NCI-H1436 (cell line): ENCODE measurements around the gene OVCA2.
A peak's percentile ranks its signal among the peaks of the same experiment; 100 is the strongest.

ENCODE experiments used
- DNase-seq: peaks from one replicate; lab custom pipeline; 2025; lab: John Stamatoyannopoulos, UW

The OVCA2 gene

GRCh38 chr17:2013994-2014317 is 27.9 kb upstream of the OVCA2 start:
- no peak for DNase-seq

DNA sequence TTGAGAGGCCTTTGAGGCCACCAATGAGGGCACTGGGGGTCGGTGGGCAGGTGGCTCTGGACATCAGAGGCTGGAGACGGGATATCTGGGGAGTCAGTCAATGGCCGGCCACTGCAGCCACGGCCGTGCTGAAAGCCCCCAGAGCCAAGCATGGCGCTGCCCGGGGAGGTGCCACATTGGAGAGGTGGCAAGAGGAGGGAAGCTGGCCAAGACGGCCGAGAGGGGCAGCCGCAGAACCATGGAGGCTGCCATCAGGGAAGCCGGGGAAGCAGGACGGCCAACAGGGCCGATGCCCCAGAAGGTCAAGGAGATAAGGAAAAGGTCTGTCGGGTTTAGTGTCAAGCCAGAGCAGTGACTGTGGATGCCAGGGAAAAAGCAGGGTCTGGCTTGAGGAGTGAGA is 26.5 kb upstream of the OVCA2 start:
- no peak for DNase-seq

GRCh38 chr17:2016494-2016893 is 25.3 kb upstream of the OVCA2 start:
- no peak for DNase-seq

DNA sequence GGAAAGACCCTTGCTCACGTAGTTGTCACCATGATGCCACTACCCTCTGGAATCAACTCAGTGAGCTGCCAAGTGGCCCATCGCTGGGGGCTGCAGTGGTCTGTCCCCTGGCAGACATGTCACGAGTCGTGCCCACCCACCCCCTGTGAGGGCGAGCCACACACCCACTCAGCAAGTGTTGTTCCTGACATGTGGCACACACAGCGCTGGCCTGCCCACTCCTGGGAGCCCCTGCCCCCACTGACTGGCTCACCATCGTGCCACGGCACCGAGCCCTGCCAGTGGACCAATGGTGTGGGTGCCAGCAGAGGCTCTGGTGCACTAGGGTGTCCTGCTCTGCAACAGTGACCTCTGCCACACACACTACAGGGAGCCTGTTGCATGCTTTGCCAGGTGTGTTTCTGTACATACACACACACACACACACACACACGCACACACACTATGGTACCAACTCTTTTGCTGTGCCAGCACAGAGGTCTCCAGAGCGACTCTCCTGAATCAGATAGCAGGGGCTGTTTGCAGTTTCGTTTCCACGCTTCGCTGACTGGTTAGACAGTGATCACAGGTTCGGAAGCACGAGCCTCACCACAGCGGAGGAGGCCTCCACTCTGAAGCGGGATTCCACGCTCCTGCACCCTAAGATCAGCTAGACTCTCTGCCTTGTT is 24.4 kb upstream of the OVCA2 start:
- no peak for DNase-seq

GRCh38 chr17:2018716-2019510 is 22.9 kb upstream of the OVCA2 start:
- DNase-seq = no peak

DNA sequence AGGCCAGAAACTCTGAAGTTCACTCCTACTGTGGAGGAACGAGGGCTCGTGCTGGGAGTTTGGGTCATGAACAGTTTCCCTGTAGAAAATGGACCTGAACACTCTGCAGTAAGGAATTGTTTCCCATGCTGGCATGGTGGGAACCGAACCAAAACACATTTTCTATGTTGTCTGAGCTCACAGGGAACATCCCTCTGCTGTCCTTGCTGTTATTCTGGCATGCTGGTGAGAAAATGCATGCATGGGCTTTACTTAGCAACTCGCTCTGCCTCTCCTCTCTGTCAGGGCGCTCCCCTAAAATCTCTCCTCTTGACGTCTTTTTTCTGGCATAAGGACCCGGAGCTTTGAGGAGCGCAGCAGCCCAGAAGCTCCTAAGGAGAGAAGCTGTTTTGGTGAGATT is 22.1 kb upstream of the OVCA2 start:
- DNase-seq = no peak

- no peak for DNase-seq
Observed at GRCh38 chr17:2020721-2021120, 21.1 kb upstream of the OVCA2 start.

GRCh38 chr17:2022647-2023240 is 19.1 kb upstream of the OVCA2 start:
- DNase-seq = no peak

DNA sequence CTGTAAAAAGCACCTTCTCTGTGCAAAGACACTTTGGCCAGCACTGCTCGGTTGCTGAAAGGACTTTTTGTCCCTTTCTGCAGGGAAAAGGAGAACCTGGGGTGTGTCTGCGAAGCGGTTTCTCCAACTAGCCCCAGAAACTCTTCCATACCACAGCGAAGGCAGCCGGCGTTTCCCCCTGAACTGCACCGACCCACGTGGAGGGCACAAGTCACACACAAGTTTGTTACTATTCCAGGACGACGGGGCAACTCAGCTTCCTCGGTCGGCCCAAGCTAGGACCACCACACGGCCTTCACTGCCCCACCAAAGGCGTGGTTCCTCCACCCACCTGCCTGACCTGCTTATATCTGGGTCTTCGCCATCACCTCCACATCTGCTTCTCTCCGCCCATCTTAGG is 18.6 kb upstream of the OVCA2 start:
- DNase-seq = no peak

DNA sequence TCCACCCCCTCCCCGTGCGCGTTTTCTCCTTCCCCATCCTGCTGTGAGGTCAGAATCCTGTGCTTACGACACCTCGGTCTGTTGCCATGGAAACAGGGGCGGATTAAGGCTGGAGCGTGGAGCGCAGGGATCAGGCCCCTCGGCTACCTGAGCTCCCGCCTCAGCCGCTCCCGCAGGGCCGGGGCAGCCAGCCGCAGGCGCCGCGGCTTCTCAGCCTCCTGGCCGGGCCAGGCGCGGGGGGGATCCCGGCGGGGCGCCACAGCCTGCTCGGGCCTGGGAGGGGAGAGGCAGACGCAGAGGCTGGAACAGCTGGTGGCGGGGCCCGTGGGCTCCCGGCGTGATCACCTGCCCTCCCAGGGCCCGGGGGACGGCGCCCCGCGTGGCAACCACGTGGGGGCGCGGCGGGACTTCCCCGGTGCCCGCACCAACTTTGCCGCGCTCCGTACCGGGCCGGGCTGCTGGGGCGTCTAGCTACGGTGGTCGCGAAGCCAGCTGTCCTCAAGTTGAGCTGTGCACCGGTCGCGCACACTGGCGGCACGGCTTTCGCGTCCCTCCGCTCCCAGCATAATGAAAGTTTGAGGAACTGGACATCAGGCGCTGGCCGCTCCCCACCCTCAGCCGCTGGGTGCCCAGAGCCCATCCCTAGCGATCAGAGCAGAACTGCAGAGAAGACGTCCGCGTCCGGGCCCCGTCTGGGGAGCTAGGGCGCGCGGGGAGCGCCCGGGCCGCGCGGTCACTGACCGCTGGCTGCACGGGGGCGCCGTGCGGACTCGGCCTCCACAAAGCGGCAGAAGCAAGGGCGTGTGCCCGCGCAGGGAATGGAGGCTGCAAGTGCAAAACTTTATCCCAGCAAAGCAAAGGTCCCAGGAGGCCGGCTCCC is 17.9 kb upstream of the OVCA2 start:
- peak; percentile 36 for DNase-seq

DNA sequence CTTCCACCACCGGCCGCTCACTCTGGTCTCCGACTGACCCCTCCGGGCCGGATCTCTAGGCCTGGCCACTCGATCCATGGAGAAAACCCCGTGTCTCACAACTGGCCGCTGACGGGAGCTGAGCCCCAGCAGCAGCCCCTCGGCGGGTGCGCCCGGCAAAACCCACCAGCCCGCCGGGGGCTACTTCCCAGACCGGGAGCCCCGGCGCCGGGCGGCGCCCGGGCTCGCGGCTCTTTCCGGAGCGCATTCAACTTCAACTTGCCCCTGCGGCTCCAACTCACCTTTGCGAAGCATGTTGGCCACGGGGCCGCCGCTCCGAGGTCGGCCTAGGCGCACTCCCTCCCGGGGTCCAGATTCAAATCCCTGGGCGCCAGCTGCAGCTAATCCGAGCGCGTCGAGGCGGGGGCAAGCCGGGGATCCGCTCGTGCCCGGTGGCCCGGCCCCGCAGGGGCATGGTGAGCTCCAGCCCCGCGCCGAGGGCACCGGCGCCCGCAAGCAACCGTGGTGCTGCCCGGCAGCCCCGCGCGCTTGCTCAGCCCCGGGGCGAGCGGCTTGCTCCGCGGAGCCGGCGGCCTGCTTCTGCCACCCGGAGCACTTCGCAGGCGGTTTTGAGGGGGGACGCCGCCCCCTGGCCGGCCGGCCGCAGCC is 17.1 kb upstream of the OVCA2 start:
- no peak for DNase-seq

GRCh38 chr17:2025220-2025621 is 16.6 kb upstream of the OVCA2 start, which contains the start of gene RTN4RL1:
Gene RTN4RL1 (minus strand): TSS chr17:2025334. CDS start chr17:2024865, 469 bp downstream.
- peak; percentile 88 for DNase-seq

GRCh38 chr17:2025622-2026309 is 16.1 kb upstream of the OVCA2 start:
- peak; percentile 56 for DNase-seq

GRCh38 chr17:2027528-2028233 is 14.1 kb upstream of the OVCA2 start:
- no peak for DNase-seq

- DNase-seq = no peak
Observed at GRCh38 chr17:2028234-2028614, 13.6 kb upstream of the OVCA2 start.

DNA sequence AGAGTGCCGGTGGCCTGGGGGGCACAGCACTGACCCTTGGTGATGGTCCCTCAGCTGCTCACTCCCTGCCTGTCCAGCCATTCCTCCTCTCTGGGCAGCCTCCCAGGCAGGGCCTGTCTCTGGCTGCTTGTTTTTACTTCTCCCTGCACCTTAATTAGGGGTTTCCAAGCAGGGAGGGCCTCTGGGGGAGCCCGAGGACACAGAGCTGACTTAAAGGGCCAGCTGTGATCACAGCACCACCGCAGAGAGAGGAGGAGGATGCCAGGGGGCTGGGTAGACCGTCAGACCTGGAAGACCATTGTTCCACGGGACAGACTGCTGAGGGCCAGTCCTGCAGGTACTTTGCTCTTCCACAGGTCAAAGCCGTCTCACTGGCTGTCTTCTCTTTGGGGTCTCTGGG is 13.1 kb upstream of the OVCA2 start:
- DNase-seq = no peak

DNA sequence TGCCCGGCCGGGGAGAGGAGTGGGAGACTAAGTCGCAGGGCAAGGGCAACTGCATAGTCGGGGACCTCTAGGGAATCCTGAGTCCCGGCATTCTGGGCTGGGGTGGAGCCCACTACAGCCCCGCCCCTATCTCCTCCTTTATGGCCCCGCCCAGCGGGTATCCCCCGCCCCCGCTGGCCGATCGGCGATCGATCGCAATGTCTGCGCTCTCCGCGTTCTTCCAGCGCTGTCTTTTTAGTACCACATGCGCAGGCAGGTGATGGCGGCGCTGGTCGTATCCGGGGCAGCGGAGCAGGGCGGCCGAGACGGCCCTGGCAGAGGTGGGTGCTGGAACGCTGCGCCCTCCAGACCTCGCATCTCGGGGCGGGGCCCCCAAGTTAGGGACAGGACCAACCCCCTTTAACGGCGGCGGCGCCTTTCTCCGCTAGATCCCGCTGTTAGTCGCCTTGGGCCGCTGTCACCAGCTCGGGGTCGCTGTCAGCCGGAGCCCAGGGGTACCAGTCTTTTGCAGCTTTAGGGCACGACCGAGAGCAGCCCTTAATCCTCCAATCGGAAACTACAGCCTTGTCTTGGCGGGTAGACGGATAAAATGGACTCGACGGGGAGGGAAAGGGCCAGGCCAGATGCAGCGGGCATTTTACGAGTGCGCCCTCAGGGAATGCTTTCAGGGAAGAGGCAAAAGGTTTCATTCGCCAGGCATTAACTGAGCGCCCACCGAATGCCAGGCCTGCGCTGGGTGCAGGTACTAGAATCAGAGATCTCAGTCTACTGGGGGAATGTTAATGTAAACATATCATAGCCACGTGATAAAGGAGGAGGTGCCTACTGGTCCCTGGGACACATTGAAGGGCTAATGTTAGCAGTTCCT is 11.7 kb upstream of the OVCA2 start, which contains the start of gene DPH1:
Gene DPH1 (plus strand): TSS at position 243 of the 868 bp plus-strand sequence. CDS start 17 bp downstream, at position 260.
- DNase-seq = peak; percentile 91

- no peak for DNase-seq
Observed at GRCh38 chr17:2030779-2031163, 11.1 kb upstream of the OVCA2 start.

DNA sequence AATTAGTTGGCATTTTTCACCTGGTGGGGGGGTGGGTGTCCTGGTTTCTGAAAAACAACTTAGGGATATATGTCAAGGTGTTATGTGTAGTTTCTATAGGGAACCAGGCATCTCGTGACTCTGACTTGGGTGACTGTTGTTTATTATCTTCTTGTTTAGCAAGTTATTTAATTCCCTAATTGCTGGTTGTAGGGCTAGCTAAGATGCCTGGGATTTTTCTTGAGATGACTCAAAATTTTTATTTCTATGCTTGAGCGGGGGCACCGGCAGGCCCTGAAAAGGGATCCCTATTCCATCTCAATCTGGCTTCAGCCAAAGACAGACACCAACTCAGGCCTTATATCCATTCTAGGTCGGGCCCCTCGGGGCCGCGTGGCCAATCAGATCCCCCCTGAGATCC is 8.7 kb upstream of the OVCA2 start:
- no peak for DNase-seq
